ENCODE results near the gene LIAS.

Gene LIAS

DNA sequence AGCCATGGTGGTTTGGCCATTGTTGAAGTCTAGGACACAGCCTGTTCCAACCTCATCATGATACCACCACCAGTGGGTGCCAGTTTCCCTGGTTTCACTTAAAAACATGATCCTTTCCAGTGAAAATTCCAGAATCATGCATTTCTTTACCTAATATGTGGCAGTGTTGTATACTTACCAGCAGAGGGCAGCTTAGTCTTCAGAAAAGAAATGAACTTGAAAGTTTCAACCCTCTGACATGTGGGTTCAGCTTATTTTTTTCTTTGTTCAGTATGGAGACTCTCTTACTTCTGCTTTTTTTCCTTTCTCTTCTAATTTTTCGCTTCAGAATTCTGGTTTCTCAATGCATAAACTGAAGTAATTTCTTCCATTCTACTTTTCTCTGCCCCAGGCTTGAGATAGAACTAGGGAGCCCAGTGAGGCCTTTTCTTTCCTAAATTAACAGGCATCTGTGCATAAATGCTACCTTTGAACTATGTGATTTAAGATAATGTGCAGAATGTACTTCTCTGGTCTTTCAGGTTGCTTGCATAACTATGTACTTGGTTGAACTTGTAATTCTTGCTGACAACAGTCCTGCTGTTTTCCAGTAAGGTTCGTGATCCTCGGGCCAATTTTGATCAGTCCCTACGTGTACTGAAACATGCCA, 10.7 kb downstream of the LIAS start:
- DNase-seq (ENCODE audit: low spot score): peak; percentile 62
- TF ChIP-seq, protein P1, sequence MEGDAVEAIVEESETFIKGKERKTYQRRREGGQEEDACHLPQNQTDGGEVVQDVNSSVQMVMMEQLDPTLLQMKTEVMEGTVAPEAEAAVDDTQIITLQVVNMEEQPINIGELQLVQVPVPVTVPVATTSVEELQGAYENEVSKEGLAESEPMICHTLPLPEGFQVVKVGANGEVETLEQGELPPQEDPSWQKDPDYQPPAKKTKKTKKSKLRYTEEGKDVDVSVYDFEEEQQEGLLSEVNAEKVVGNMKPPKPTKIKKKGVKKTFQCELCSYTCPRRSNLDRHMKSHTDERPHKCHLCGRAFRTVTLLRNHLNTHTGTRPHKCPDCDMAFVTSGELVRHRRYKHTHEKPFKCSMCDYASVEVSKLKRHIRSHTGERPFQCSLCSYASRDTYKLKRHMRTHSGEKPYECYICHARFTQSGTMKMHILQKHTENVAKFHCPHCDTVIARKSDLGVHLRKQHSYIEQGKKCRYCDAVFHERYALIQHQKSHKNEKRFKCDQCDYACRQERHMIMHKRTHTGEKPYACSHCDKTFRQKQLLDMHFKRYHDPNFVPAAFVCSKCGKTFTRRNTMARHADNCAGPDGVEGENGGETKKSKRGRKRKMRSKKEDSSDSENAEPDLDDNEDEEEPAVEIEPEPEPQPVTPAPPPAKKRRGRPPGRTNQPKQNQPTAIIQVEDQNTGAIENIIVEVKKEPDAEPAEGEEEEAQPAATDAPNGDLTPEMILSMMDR (IDR thresholded peaks at IDR 0.05; ENCODE audit: borderline replicate concordance, control extremely low read depth, extremely low read depth, insufficient read depth, missing control alignments): peak; percentile 44
- in situ Hi-C loops (cut with MboI; ENCODE audit: low sequenced_read_pairs, unreplicated experiment): loop anchor here (10.0 kb wide), 1 partner anchor 505 kb away; the partner anchor contains the start of gene PDS5A

DNA sequence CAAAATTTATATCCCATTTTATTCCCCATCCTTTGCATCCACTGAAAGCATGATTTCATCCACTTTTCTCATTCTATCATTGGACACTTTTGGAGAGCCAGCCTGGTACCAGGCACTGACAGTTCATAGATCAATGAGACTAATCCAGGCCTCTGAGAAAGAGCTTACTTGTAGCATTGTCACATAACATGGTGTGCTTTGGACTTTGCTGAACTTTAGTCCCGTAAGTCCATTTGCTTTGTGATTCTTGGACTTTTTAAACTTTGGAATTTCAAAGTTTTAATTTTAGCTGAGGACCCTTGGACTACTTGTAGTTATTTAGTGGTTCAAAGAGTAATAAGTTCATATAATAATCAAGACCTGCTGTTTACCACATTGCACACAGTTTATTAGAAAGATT, 11.5 kb downstream of the LIAS start:
- TF ChIP-seq, protein P1 (IDR thresholded peaks at IDR 0.05; ENCODE audit: borderline replicate concordance, control extremely low read depth, extremely low read depth, insufficient read depth, missing control alignments): no peak
- DNase-seq (ENCODE audit: low spot score): no peak
- in situ Hi-C loops (cut with MboI; ENCODE audit: low sequenced_read_pairs, unreplicated experiment): loop anchor here (10.0 kb wide), 1 partner anchor 504 kb away; the partner anchor contains the start of gene PDS5A

- no peak for DNase-seq (ENCODE audit: low spot score)
- in situ Hi-C loops (cut with MboI; ENCODE audit: low sequenced_read_pairs, unreplicated experiment): loop anchor here (10.0 kb wide), 1 partner anchor 502 kb away; the partner anchor contains the start of gene PDS5A
- TF ChIP-seq, protein P1 (IDR thresholded peaks at IDR 0.05; ENCODE audit: borderline replicate concordance, control extremely low read depth, extremely low read depth, insufficient read depth, missing control alignments): no peak
These were observed 13.5 kb downstream of the LIAS start for GRCh38 chr4:39472396-39472795.

DNA sequence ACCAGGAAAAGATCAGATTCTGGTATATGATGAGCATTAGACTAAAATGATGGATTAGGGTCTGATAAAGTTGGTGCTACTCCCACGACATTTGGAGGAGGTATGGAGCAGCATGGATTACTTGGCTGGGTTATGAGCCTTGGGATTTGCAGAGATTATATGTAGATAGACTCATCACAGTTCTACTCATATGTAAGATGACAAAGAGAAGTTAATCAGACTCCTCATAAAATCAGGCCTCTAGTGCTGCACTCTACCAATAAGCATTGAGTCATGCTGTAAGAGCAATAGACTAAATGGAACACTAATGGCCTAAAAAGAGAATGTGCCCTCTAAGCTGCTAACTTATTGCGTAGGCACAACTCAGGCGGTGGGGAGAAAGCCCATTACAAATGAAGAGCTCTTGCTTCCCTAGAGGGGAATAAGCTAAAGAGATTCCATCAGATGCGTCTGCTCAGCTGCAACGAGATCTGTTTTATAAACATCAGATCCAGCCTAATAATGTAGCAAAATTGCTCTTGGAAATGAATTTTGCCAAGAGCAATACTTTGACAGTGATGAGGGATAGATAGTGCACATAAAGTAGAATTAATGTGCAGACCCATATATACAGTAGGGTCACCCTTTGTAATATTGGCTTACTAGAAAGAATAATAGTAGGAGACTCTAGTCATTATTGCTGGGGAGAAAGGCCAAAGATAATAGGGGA, 17.5 kb downstream of the LIAS start:
- TF ChIP-seq, protein P1 (IDR thresholded peaks at IDR 0.05; ENCODE audit: borderline replicate concordance, control extremely low read depth, extremely low read depth, insufficient read depth, missing control alignments): no peak
- in situ Hi-C loops (cut with MboI; ENCODE audit: low sequenced_read_pairs, unreplicated experiment): loop anchor here (10.0 kb wide), 1 partner anchor 498 kb away; the partner anchor contains the start of gene PDS5A
- no peak for DNase-seq (ENCODE audit: low spot score)

DNA sequence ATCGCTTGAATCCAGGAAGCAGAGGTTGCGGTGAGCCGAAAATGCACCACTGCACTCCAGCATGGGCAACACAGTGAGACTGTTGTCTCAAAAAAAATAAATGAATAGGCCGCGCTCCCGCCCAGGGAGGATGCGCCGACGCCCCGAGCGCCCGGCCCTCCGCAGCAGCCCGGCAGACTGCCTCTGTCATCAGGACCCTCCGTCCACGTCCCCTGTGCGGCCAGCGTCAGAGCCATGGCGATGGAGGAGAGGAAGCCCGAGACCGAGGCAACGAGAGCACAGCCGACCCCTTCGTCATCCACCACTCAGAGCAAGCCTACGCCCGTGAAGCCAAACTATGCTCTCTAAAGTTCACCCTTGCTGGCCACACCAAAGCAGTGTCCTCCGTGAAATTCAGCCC, 21.4 kb downstream of the LIAS start:
- TF ChIP-seq, protein P1 (IDR thresholded peaks at IDR 0.05; ENCODE audit: borderline replicate concordance, control extremely low read depth, extremely low read depth, insufficient read depth, missing control alignments): no peak
- no peak for DNase-seq (ENCODE audit: low spot score)
- in situ Hi-C loops (cut with MboI; ENCODE audit: low sequenced_read_pairs, unreplicated experiment): no loop called here

DNA sequence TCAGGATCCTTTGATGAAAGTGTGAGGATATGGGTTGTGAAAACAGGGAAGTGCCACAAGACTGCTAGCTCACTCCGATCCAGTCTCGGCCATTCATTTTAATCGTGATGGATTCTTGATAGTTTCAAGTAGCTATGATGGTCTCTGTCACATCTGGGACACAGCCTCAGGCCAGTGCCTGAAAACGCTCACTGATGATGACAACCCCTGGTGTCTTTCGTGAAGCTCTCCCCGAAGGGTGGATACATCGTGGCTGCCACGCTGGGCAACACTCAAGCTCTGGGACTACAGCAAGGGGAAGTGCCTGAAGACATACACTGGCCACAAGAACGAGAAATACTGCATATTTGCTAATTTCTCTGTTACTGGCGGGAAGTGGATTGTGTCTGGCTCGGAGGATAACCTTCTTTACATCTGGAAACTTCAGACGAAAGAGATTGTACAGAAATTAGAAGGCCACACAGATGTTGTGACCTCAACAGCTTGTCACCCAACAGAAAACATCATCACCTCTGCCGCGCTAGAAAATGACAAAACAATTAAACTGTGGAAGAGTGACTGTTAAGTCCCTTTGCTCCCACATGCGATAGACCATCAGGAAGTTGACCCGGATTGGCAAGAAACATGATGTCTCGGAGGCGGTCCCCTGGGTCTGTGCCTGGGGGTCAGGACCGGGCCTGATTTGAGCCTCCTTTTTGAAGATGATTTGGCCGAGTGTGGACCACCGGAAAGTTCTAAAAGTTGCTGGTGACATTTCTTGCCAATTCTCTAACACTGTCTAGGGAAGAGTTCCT, 22.2 kb downstream of the LIAS start:
- TF ChIP-seq, protein P1 (IDR thresholded peaks at IDR 0.05; ENCODE audit: borderline replicate concordance, control extremely low read depth, extremely low read depth, insufficient read depth, missing control alignments): no peak
- DNase-seq (ENCODE audit: low spot score): no peak
- in situ Hi-C loops (cut with MboI; ENCODE audit: low sequenced_read_pairs, unreplicated experiment): no loop called here

Data from GM13976 (cell line).